HG03469 (cell line): ENCODE measurements around the gene LPCAT4.
"Not testable (repeated sequence)": the region's sequence is repeated elsewhere in the genome, so short reads cannot be mapped to it uniquely, and the experiment has no call there.

Source experiments
- ATAC-seq: cut with Tn5 transposase; IDR thresholded peaks from one replicate; pipeline ENCODE4 v1.9.1; 2021; ENCODE audit warnings: mild to moderate bottlenecking, moderate library complexity, moderate number of reproducible peaks; ENCODE audit not compliant: unreplicated experiment

The LPCAT4 gene, protein sequence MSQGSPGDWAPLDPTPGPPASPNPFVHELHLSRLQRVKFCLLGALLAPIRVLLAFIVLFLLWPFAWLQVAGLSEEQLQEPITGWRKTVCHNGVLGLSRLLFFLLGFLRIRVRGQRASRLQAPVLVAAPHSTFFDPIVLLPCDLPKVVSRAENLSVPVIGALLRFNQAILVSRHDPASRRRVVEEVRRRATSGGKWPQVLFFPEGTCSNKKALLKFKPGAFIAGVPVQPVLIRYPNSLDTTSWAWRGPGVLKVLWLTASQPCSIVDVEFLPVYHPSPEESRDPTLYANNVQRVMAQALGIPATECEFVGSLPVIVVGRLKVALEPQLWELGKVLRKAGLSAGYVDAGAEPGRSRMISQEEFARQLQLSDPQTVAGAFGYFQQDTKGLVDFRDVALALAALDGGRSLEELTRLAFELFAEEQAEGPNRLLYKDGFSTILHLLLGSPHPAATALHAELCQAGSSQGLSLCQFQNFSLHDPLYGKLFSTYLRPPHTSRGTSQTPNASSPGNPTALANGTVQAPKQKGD

DNA sequence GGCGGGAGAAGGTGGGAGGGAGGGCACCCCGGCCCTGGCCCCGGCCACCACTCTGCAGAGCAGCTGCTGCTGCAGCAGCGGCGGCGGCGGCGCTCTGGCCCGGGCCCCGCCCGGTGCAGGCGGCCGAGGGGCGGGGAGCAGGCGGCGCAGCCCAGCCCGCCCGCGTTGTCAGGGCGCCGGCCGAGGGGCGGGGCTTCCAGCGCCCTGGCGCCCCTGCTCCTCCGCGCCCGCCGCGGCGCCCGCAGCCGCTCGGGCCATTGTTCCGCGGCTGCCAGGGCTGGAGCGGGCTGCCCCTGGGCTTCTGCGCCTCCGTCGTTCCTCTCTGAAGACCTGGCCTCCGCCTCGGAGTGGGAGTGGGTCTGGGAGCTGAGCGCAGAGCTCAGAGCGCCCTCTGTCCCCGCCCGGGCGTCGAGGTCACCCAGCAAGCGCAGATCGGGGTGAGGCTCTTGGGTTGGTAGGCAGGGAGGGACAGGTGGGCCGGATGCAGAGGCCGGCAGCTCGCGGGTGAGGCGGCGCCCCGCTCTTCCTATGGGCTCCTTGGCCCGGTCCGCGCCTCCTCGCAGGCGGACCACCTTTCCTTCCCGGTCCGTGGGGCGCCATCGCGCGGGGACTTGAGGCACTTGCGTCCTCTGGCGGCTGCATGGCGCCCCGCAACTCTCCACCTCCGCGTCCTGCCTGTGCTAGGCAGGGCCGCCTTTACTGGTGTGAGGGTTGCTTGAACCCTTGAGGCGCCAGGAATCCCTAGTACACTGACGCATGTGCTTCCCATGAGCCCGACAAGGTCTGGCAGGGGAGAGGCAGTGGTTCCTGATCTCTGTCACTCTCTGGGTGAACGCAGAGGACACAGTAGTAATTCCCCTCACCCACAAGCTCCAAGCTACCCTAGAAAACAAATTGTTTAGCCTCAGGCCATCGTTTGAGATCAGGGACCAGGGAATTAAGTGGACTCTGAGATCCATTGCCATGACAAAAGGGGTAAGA is at the start of gene LPCAT4:
Gene LPCAT4 (minus strand): TSS at position 96 of the 981 bp plus-strand sequence. CDS start 96 bp downstream, outside the sequence.
- peak; percentile 63 for ATAC-seq

DNA sequence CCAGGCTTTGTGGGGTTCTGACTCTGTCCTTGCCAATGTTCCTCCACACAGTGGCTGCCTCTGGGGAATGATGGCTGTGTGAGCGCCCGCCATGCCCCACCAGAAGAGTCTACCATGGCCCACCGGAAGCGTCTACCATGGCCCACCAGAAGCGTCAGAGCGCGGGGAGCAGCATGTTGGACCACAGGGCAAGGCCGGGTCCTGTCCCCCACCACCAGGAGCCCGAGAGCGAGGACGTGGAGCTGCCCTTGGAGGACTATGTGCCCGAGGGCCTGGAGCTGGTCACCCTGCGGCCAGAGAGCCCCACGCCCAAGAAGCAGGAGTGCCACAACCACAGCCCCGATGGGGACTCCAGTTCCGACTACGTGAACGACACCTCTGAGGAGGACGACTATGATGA is 42.5 kb upstream of the LPCAT4 start:
- not testable (repeated sequence) for ATAC-seq

DNA sequence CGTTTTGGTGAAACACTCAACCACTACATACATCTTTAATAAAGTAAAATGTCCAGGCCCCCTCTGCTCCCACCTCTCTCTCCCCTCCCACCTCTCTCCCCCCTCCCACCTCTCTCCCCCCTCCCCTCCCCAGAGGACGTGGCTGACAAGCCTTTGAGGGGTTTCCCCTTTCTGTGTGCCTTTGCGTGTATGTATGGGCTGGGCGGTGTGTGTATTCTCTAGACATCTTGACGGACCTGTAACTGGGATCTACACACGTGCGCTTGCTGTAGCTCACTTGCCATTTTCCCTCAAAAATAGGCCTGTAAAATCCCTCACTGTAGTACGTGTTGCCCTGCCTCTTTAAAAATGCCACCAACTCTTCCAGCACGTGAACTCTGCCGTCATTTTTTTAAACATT is 42.0 kb upstream of the LPCAT4 start:
- not testable (repeated sequence) for ATAC-seq

DNA sequence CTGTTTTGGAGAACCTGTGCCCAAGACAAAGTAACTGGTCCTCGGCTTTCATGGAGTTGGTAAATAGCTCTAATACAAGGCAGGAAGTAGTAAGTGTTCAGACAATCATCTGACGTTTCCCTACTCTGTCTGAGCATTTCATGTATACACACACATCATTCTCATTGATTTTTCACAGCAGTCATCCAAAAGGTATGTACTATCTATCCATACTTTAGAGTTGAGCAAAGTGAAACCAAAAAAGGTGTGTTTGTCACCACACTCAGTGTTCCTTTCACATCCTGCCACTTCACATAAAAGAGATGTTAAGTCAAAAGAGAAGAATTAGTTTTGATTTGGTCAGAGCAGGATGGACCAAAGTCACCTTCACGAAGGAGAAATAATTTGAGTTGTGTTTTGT is 36.9 kb upstream of the LPCAT4 start:
- not testable (repeated sequence) for ATAC-seq

DNA sequence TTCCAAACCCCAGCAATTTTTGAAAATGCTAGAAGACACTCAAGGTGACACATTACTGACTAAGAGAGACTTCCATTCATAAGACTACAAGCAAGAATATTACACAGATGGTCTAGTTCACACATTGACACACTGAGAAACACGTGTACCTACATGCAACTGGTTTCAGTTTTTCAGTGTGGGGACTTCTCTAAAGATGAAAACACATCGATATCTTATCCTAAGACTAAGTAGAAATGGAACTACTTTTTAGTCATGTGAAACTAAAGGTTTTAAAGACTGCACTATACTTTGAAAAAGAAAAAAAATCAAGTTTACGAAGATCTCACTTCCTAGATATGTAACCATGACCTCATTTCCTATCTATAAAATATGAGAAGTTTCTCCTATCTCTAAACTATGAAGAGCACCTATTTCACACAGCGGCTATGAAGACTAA is 36.2 kb upstream of the LPCAT4 start:
- ATAC-seq, result peak; percentile 46

DNA sequence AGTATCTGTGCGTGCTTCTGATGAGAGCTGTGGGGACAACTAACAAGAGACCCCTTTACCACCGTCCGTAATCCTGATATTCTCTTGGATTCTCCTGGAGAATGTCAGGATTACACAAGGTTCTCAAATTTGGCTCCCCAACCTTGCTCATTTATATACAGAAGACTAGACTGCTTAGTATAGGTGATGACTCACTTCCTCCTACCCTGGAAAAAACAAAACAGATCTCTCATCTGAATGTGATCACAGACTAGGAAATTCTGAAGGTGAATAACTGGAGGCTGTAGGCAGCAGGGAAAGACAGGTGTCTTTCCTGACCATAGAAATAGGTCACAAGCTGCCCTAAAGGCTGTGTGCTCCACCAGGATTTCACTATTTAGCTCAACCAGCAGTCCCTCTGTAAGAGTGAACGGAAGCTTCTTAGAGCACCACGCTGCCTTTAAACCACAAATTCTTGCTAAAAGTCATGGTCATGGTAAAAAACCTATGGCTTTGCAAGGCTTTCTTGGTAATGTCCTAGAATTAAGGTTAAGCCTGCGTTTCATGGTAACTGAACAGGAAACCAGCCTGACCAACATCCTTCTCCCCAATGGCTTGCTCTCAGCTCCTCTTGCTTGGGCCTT is 30.8 kb upstream of the LPCAT4 start:
- not testable (repeated sequence) for ATAC-seq

DNA sequence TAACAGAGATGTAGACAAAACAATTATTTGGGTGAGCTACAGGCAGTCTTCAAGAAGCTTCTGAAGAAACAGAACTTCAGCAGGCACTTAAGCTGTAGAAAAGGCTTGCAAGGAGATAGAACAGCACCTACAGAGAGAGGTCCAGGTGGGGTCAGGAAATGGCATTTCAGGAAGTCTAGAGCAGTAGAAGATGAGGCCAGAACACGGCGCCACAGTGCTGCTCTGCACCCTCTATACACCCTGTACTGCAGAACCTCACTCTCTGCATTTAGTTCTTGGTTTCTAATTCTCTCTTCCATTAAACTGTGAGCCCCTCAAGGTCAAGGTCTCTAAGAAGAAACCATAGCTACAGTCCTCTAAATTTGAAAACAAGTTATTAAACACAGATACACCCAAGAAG is 26.0 kb upstream of the LPCAT4 start:
- not testable (repeated sequence) for ATAC-seq

DNA sequence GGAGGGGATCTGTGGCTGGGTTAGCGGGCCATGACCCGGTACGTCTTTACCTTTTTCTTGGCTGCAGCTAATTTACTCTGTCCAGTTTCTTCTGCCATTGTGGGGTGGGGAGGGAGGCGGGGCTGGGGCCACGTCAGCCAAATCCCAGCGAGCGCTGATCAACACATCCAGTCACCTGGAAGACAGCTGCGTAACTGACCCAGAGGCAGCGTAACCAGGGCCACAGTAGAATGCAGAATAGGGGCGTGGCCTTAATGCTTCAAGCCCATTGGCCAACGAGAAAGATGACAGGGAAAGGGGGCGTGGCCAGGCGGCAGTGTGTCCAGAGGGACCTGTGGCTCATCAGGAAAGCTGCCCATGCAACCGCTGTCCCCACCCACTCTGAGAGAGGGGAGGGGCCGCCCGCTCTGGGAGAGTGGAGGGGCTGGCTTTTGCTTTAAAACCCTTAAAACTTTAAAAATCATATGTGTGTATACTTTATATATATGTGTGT is 22.6 kb upstream of the LPCAT4 start:
- ATAC-seq, result not testable (repeated sequence)

DNA sequence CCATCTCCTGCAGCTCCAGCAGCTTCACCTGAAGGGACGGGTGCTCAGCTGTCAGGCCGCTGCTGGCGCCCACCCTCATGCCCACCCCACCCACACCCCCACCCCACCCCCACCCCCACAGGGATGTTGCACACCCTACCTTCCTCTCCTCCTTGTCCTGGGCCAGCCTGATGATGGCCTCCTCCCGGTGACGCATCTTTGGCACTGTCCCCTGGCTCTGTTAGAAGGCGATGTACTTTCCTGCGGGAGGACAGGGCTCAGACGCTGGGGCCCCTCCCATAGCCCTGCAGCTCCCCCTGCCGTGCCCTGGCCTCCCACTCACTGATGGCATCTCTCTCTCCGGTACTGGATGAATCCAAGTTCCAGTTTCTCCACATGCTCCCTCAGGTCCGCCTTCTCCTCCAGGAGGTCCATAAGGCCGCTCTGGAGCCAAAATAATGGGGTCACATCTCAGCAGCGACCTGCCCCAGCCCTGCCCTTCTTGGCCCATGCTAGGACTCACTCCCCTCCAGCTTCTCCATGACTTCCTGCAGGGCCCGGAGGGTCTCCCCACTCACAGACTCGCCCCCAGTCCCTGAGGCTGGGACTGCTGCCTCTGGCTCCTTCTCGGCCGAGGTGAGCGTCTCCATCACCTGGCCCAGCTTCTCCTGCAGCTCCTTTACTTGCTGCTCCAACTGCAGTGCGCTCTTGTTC is 15.0 kb upstream of the LPCAT4 start:
- ATAC-seq, result not testable (repeated sequence)

DNA sequence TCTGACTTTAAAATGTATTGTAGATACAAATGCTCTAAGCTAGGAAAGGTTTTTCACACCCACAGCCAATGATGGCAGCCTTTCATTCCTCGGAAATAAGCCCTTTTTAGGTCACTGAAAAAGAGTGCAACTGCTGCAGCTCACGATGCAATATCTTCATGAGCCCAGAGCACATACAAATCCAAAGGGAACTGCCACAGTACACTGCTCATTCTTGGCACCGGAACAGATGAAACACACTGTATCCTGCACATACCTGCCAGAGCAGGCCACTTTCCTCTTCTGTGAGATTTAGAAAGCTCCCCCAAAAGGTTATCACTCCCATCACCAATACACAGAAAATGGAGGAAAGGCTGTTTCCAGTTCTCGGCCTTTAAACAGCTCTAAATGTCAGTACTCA is 13.5 kb upstream of the LPCAT4 start:
- ATAC-seq, result not testable (repeated sequence)

DNA sequence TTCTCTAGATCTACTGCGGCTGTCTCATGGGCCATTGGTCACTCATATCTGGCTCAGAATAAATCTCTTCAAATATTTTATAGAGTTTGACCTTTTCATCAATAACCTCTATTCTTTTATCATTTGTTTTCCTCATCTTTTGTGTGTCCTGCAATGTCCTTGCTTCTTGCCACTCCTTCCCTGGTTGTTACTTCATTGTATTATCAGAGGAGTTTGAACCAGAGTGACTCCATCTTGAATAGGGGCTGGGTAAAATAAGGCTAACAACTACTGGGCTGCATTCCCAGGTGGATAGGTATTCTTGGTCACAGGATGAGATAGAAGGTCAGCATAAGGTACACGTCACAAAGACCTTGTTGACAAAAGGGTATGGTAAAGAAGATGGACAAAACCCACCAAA is 9.9 kb upstream of the LPCAT4 start:
- ATAC-seq, result no peak

DNA sequence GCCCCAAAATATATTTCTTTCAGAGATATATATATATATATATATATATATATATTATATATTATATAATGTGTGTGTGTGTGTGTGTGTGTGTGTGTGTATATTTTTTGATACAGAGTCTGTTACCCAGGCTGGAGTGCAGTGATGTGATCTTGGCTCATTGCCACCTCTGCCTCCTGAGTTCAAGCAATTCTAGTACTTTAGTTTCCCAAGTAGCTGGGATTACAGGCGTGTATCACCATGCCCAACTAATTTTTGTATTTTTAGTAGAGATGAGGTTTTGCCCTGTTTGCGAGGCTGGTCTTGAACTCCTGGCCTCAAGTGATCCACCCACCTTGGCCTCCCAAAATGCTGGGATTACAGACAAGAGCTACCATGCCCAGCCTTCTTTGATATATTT is 8.5 kb upstream of the LPCAT4 start:
- ATAC-seq, result not testable (repeated sequence)

DNA sequence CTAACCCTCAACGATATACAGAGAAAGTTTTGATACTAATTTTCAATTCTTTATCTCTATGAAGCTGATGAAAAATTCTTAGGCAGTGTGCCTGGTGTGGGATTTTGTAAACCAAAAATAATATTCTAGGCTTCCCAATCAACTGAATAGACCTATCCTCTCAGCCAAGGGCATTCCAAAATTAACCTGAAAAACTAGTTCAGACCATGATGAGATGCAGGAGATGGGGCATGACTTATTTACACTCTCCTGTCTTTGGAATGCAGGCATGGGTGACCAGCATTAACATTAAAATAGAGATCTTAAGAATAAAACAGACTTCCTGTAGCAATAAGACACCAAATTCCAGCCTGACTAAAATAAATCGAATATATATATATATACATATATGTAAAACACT is 7.8 kb upstream of the LPCAT4 start:
- no peak for ATAC-seq

DNA sequence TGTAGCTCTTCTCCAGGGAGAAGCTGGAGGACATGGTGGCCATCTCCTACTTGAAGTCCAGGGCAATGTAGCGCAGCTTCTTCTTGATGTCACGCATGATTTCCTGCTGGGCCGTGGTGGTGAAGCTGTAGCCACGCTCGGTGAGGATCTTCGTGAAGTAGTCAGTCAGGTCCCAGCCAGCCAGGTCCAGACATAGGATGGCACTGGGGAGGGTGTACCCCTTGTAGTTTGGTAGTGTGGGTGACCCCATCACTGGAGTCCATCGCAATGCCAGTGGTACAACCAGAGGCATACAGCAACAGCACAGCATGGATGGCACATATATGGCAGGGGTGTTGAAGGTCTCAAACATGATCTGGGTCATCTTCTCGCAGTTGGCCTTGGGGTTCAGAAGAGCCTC is 7.0 kb upstream of the LPCAT4 start:
- ATAC-seq, result no peak

DNA sequence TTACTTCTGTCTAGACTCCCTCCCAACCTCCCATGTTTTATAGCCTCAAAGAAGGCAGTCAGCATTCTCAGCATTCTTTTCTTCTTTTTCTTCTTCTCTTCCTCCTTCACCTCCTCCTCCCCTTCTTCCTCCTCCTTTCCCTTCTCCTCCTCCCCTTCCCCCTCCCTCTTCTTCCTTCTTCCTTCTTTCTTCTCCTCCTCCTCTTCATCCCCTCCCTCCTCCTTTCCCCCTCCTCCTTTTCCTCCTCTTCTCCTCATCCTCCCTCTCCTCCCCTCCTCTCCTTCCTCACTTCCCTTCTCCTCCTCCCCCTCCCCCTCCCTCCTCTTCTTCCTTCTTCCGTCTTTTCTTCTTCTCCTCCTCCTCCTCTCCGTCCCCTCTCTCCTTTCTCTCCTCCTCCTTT is 3.6 kb upstream of the LPCAT4 start:
- ATAC-seq, result no peak

DNA sequence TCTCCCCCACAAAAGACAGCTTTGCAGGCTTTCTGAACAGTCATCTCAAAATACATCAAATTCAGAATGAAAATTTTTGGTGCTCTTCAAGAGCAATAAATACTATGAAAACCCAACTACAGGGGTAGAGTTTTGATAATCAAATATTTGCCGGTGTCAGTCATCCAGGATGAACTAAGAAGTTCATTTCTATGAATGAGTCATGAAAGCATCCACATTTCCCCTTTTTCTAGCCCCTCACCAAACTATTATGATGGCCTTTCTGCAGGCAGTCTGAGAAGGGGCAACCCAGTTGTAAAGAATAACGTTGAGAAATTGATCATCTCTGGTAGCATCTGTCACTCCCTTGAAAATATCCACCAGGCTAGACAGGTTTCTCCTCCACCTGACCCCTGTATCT is 3.1 kb upstream of the LPCAT4 start:
- ATAC-seq, result no peak

DNA sequence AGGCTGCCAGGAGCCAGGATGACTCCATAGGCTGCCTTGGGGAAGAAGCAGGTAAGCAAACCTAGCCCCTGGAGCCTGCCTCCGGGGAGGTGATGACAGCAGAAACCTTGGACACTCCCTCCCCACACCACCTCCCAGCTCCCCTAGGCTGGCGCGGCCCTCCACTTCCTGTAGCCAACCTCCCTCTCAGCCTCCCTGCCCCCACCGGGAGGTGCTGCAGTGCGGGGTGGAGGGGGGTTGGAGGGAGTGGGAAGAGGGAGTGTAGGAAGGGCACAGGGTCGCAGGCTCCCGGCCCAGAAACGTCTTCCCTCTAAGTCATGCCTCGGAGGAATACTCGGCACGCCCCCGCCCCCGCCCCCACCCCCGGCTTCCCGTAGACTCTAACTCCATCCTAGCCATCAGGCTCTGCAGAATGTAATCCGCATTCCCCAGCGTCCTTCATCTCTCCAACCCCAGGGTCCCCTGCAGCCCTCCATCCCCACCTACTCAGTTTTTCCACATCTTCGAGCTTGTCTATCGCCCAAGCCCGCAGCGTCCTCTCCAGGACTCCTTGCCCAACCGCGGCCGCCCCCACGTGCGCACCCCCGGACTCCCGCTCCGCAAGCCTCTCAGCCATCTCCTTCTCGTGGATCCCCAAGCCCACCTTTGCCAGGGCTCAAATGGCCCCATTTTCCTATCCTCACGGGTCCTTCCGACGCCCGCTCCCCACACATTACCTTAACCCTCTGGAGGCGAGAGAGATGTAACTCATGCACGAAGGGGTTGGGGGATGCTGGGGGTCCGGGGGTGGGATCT is 528 bp downstream of the LPCAT4 start:
- no peak for ATAC-seq

DNA sequence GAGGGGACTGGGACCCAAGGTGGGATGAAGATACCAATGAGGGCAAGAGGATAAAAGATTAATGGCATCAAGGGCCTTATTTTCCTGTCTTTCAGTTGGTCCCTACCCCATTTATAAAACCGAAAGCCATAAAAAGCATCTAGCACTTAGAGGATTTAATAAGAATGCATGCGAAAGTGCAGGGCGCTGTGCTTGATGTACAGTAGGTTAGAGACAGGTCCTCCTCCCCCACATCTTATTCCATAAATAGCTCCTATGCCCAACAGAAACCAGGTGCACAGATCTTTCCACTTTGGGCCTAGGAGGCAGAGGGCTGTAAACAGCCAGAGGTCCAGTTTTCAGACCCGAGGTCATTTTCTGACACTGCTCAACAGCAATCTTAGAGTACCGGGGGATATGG is 1.2 kb downstream of the LPCAT4 start:
- ATAC-seq, result no peak

DNA sequence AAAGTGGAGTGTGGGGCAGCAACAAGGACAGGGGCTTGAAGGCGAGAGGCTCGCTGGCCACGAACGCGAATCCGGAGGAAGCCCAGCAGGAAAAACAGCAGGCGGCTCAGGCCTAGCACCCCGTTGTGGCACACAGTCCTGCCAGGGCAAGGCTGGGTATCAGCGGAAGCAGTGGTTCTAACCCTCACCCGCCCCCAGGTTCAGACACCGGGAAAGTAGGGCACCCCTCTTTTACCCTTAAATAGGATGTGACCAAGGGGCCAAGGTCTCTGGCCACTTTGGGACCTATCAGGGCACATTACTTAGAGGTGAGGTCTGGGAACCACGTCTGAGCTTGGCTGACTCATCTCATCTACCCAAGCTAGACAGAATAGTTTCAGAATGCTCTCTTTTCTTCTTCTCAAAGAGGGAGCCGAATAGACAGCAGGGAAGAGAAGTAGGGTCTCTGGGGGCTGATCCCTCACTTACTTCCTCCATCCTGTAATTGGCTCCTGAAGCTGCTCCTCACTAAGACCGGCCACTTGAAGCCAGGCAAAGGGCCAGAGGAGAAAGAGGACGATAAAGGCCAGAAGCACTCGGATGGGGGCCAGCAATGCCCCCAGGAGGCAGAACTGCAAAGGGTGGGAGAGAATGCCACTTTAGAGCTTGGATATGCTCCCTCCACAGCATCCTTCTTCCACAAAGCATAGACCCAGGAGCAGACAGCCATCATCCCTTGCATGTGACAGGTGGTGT is 1.7 kb downstream of the LPCAT4 start:
- no peak for ATAC-seq
